Calu3 (cell line): Measurements from ENCODE around the gene COBLL1. TPM values are rescaled to one million over a fixed set of nuclear protein-coding genes. Genes with fewer than 3 reads are reported as not detected.

Source experiments
- BruUV-seq: library from RNA; stranded (reverse); fragments of 400-500 nt; replicated peaks from 2 replicates; lab custom pipeline; 2021; lab: Mats Ljungman, UMichigan
- CTCF ChIA-PET: fragments of 300-600 bp; sonication (Branson Sonifier 250); formaldehyde crosslinking; loops from one replicate; lab custom pipeline; 2022; ENCODE audit warnings: antibody characterized with exemption; lab: Charles Lee
- DNase-seq: peaks from one replicate; pipeline ENCODE4 v3.0.0; 2022
- H3K27ac Mint-ChIP-seq: one replicate; pipeline ENCODE4 v1.8.0; 2022; ENCODE audit warnings: mixed read lengths; ENCODE audit not compliant: unreplicated experiment
- H3K27me3 Mint-ChIP-seq: one replicate; pipeline ENCODE4 v1.8.0; 2022; ENCODE audit warnings: mixed read lengths; ENCODE audit not compliant: unreplicated experiment
- H3K36me3 Mint-ChIP-seq: one replicate; pipeline ENCODE4 v1.8.0; 2022; ENCODE audit warnings: mild to moderate bottlenecking, moderate library complexity, mixed read lengths; ENCODE audit not compliant: insufficient read depth, unreplicated experiment
- H3K4me1 Mint-ChIP-seq: one replicate; pipeline ENCODE4 v1.8.0; 2022; ENCODE audit warnings: mild to moderate bottlenecking, low read depth, mixed read lengths; ENCODE audit not compliant: unreplicated experiment
- H3K4me3 Mint-ChIP-seq: one replicate; pipeline ENCODE4 v1.8.0; 2022; ENCODE audit warnings: mild to moderate bottlenecking, low read depth, moderate library complexity, mixed read lengths; ENCODE audit not compliant: unreplicated experiment
- H3K9me3 Mint-ChIP-seq: one replicate; pipeline ENCODE4 v1.8.0; 2022; ENCODE audit warnings: low read depth, mixed read lengths; ENCODE audit not compliant: unreplicated experiment
- CTCF ChIP-seq: fragments of 200-600 bp; IDR thresholded peaks from one replicate; pipeline ENCODE4 v1.8.0; 2022; ENCODE audit warnings: antibody characterized with exemption; ENCODE audit not compliant: unreplicated experiment
- intact Hi-C: fragments of 100-400 bp; cut with micrococcal nuclease; formaldehyde crosslinking; loops from one replicate; pipeline ENCODE4 v1.10.0; 2022; ENCODE audit not compliant: unreplicated experiment
- total RNA-seq: library from RNA; stranded (reverse); gene quantifications from 2 replicates; pipeline ENCODE4 v1.2.3, GENCODE V29; 2022

The COBLL1 gene
- total RNA-seq, 1 experiment from 2014 or later: 44.9 TPM

- Mint-ChIP-seq H3K27ac (no peak overlapping the region), H3K27me3 (no peaks in the 10 kb centered on the region), H3K9me3 (no peaks in the 10 kb centered on the region), H3K4me3 (no peak overlapping the region), H3K36me3 (no peaks in the 10 kb centered on the region), H3K4me1 (peaks cover 20% of the 10 kb centered on the region)
- no peak for TF ChIP-seq CTCF
- BruUV-seq: no TSS peak
- intact Hi-C loops: loop anchor here (5.0 kb wide), 1 partner anchor 35 kb away; no protein-coding TSS in a partner anchor
- DNase-seq: no peak
- CTCF ChIA-PET: no interaction called here
These were observed 49.1 kb downstream of the COBLL1 start for GRCh38 chr2:164792316-164793170.

- BruUV-seq: no TSS peak
- no peak for DNase-seq
- Mint-ChIP-seq H3K27ac (no peak overlapping the region), H3K4me1 (peaks cover 19% of the 10 kb centered on the region), H3K36me3 (no peaks in the 10 kb centered on the region), H3K9me3 (no peaks in the 10 kb centered on the region), H3K27me3 (no peaks in the 10 kb centered on the region), H3K4me3 (no peak overlapping the region)
- intact Hi-C loops: loop anchor here (5.0 kb wide), 1 partner anchor 33 kb away; no protein-coding TSS in a partner anchor
- CTCF ChIA-PET: interaction anchor here (0.6 kb wide), 1 partner anchor 52 kb away, joined by 3 read pairs; no protein-coding TSS in a partner anchor
- no peak for TF ChIP-seq CTCF
These were observed 51.7 kb downstream of the COBLL1 start for GRCh38 chr2:164789968-164790367.

- Mint-ChIP-seq H3K27ac (no peak overlapping the region), H3K9me3 (no peaks in the 10 kb centered on the region), H3K4me3 (no peak overlapping the region), H3K27me3 (no peaks in the 10 kb centered on the region), H3K36me3 (no peaks in the 10 kb centered on the region), H3K4me1 (peaks cover 11% of the 10 kb centered on the region)
- CTCF ChIA-PET: no interaction called here
- DNase-seq: no peak
- no peak for TF ChIP-seq CTCF
- intact Hi-C loops: no loop called here
- BruUV-seq: no TSS peak
These were observed 54.8 kb downstream of the COBLL1 start for GRCh38 chr2:164786787-164787186.

- H3K4me1 Mint-ChIP-seq: peaks cover 11% of the 10 kb centered on the region
- intact Hi-C loops: no loop called here
These were observed 56.2 kb downstream of the COBLL1 start for GRCh38 chr2:164785457-164785856.

More at GRCh38 chr2:164785457-164785856, 56.2 kb downstream of the COBLL1 start:
- H3K4me3 Mint-ChIP-seq: no peak overlapping the region
- DNase-seq: no peak
- H3K36me3 Mint-ChIP-seq: no peaks in the 10 kb centered on the region
- H3K9me3 Mint-ChIP-seq: no peaks in the 10 kb centered on the region
- no peak for TF ChIP-seq CTCF
- CTCF ChIA-PET: no interaction called here
- no peaks in the 10 kb centered on the region for H3K27me3 Mint-ChIP-seq
- no TSS peak for BruUV-seq
- H3K27ac Mint-ChIP-seq: no peak overlapping the region
